GM21737 (cell line): ENCODE measurements around the gene INHA.
A peak's percentile ranks its signal among the peaks of the same experiment; 100 is the strongest.

Experiments
- ATAC-seq: cut with Tn5 transposase; IDR thresholded peaks from one replicate; pipeline ENCODE4 v1.9.1; 2021; ENCODE audit warnings: mild to moderate bottlenecking, moderate library complexity; ENCODE audit not compliant: unreplicated experiment

The INHA gene

GRCh38 chr2:219540784-219541504 lies 31.2 kb upstream of the INHA start:
- no peak for ATAC-seq

DNA sequence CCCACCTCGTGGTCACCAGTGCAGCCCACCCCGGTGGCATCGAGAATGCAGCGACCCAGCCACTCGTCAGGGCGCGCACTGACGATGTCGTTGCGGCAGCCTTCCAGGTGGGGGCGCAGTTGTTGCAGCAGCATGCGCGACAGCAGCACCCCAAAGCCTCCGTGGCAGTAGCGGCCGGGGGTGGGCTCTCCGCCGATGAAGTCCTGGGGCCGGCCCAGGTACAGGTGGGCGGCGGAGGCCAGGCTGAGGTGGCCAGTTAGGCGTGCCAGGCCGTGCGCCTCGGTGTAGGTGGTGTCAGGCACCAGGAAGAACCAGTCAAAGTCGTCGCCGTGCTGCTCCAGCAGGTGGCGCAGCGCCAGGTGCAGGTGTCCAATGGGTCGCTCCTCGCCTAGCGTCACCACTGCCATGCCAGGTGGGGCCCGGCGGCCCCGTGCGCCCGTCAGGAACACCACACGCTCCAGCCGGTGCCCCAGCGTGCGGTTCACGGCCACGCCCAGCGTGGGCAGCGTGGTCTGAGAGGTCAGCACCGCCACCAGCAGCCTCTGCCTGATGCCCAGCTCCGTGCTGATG lies 30.4 kb upstream of the INHA start:
- peak; percentile 47 for ATAC-seq

DNA sequence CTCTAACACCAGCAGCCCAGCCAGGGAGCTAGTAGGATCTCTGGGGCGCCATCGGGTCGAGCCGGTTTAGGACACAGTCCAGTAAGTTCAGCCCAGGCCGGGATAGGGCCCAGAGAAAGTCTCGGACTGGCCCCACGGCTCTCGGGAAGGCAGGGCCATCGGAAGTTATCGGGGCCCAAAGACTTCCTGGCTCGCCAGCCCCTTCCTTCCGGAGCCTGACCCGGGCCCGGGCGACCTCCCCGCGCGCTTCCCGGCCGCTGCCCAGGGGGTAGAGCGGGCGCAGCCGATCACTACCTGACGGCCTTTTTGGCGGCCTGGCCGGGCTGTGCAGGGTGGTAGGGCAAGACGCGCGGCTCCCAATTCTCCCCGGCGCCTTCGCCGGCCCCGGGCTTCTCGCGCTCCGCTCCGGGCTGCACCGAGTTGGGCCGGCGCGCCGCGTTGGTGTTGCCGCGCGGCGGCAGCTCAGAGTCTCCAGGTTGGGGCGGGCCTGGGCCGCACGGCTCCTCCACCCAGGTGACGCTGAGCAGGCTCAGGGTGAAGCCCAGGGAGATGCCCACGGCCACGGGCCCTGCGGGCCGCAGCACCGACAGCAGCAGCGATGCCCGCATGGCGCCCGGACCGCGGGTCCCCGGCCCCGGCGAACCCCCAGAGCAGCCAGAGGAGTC lies 29.0 kb upstream of the INHA start:
- peak; percentile 25 for ATAC-seq

DNA sequence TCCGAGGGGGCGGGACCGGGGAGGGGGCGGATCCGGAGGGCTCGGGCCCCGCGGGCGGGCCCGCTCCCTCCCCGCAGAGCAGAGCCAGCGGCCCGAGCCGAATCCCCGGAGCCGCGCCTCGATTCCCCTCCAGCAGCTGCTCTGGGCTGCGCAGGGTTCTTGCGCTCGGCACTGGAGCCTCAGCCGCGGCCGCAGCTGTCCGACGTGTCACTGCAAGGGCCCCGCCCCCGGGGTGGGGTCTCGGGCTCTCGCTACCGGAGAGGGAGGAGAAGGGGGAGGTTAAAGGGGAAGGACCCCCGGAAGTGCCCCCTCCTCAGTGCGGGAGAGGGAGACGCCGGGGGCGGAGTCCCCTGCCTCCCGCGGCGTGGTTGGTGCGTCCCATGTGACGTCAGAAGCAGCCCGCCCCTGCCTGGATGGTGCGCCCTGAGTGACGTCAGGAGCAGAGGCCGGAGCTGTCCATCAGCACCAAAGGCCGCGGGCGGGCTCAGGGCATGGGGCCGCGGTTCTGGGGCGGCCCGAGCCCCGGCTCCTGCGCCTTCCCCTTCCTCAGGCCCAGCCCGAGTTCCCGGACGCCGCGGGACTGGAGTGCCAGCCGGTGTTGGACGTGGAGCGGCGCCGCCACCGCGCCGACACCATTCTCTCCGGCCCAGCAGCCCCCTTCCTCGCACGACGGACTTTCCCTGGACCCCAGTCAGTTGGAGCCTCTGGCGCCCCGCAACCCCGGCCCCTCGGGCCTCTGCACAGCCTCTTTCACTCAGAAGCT lies 28.3 kb upstream of the INHA start, which contains the start of the genes CHPF and TMEM198:
Gene CHPF, minus strand, starts transcription at position 214 of the 763 bp plus-strand sequence. CDS start 271 bp downstream, outside the sequence.
Gene TMEM198, plus strand, starts transcription at position 433 of the 763 bp plus-strand sequence. CDS start 700 bp downstream, outside the sequence.
- peak; percentile 61 for ATAC-seq

- ATAC-seq = no peak
Observed at GRCh38 chr2:219544567-219544966, 27.5 kb upstream of the INHA start.

DNA sequence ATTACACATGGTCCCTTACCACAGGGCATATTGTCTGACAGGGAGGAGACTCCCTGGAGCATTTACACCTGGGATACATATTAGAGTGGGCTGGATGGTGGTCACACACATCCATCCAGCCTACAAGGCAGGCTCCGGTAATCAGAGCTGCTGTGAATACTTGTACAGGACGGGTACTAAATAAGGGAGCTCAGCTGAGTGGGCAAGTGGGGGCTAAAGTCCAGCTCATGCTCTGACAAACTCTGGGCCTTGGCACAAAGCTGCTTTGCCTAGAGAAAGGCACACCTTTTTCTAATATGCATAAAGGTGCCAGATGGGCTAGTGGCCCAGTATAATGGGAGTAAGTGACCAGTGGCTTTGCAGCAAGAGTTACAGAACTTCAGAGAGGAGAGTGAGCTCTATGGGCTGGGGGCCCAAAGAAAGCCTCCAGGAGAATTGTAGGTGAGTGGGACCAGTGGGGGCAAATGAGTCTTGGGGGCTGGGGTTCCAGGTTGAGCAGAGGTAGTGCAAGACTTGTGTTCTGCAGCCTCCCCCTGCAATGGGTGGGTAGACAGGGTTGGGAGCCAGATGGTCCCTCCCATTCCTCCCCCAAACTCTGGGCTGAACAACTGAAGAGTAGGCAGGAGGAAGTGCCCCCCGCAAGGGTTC lies 26.7 kb upstream of the INHA start:
- no peak for ATAC-seq

DNA sequence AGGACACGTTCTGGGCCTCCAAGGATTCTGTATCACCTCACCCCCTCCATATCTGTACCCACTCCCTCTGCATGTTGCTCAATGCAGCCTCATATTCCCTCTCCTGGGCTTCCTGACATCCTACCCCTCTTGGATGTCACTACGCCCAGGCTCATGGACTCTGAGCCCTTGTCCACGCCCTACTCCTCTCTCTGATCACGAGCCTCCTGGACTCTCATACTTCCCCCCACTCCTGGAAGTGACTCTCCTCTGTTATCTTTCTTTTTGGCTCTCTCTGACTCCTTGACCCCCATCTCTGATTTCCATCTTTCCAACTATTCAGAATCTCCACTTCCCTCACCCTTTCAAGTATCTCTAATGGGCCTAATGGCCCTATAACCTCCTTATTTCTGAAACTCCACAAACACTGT lies 26.2 kb upstream of the INHA start:
- no peak for ATAC-seq

DNA sequence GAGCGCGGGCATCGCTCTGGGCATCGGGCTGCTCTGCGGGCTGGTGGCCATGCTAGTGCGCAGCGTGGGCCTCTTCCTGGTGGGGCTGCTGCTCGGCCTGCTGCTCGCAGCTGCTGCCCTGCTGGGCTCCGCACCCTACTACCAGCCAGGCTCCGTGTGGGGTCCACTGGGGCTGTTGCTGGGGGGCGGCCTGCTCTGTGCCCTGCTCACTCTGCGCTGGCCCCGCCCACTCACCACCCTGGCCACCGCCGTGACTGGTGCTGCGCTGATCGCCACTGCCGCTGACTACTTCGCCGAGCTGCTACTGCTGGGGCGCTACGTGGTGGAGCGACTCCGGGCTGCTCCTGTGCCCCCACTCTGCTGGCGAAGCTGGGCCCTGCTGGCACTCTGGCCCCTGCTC lies 24.5 kb upstream of the INHA start:
- ATAC-seq = no peak

DNA sequence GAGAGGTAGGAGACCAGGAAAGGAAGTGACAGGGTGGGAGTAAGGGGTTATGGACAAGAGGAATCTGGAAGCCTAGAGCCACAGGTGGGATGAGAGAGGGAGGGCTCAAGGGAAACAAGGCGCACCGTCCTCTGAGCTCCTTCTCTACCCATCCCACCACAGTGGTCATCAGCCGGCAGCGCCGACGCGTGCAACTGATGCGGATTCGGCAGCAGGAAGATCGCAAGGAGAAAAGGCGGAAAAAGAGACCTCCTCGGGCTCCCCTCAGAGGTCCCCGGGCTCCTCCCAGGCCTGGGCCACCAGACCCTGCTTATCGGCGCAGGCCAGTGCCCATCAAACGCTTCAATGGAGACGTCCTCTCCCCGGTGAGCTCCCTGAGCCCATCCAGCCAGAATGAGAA lies 23.1 kb upstream of the INHA start:
- no peak for ATAC-seq

DNA sequence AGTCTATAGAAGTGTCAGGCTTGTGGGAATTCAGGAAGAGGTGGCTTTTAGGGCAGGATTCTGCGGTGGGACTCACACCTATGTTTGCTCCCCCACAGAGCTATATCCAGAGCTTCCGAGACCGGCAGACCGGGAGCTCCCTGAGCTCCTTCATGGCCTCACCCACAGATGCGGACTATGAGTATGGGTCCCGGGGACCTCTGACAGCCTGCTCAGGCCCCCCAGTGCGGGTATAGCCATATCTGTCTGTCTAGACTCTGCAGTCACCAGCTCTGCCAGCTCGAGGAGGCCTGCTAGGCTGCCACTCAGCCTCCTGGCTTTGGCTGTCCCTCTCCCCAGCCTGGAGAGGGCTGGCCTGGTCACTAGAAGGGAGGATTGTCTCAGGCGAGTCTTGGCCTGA lies 22.5 kb upstream of the INHA start:
- ATAC-seq = no peak

DNA sequence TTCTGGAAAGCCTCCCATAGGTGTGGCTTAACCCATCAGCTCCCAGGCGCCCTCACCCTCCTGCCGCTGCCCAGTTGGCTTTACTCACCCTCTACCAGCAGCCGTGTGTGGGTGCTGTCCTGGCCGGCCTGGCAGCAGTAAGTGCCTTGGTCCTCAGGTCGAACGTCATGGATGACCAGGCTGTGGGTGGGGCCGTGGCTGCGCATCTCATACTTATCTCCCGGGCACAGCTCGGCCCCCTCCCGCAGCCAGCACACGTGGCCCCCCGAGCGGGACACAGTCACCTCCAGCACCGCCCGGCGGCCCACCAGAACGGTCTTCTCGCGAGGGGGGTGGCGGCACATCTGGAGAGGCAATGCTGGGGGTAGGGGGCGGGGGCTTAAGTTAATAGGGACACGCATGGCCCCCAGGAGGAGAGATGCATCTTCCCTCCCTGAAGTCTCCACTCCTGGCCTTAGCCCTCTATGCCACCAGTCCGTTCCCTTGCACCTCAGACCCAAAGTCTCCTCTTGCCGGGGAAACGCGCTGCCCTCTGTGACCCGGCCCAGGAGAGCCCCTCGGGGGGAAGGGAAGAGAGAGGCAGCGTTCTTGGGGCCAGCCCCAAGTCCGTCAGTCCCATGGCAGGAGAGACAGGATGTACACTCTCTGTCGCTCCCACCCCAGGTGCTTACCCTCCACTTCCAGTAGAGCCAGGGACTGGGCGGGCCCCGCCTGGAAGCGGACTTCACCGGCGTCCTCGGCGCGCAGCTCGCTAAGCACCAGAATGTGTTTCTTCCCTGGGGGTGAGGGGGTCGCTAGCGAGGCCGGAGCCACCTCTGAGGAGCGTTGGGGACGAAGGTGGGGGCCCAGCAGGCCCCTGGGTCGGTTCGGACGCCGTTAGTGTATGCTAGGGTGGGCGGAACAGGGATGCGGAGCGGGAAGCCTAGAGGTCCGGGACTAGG lies 20.4 kb upstream of the INHA start:
- ATAC-seq = peak; percentile 27

- ATAC-seq = peak; percentile 84
Observed at GRCh38 chr2:219552382-219553167, 19.5 kb upstream of the INHA start.

GRCh38 chr2:219553168-219553417 lies 19.0 kb upstream of the INHA start:
- ATAC-seq = no peak

DNA sequence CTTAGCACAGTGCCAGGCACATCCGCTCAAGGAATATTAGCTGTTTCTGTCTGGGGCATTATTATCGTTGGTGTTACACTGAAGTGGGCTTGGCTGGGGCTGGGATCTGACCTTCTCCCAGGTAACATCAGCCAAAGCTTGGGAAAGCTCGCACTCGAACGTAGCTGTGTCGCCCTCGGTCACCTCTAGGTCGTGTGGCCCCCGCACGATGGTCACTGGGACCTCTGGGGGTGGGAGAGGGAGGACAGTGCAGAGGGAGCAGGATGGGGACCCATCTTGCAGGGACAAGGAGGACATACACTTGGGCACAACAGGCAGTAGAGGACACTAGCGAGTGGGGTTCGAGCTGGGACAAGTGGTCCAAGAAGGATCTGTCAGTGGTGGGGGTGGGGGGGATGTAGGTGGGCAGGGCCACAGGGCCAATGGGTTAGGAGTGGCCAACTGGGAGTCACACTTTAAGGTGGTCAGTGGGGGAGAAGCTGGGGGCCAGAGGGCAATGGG lies 18.6 kb upstream of the INHA start:
- no peak for ATAC-seq

GRCh38 chr2:219554350-219554749 lies 17.8 kb upstream of the INHA start:
- no peak for ATAC-seq

- ATAC-seq = no peak
Observed at GRCh38 chr2:219555956-219556355, 16.2 kb upstream of the INHA start.

- no peak for ATAC-seq
Observed at GRCh38 chr2:219556413-219556812, 15.7 kb upstream of the INHA start.

DNA sequence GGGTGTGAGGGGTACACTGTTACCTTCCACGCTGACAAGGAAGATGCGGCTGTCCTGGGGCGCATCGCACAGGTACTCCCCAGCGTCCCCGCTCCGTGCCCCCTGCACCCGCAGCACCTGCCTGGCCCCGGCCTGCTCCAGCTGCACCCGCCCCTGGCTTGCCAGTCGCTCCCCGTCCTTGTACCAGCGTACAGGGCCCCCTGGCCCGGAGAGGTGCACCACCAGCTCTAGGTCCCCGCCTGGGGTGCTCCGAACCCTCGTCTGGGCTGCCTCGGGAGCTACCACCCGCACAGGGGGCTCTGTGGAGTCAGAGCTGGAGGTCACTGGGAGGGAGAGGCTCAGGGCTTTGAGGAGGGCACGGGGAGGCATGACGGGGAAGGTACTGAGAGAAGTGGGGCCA lies 14.8 kb upstream of the INHA start:
- no peak for ATAC-seq
